Epithelial cell of alveolus of lung (primary cell): ENCODE results near the gene ROCK2. TPM values are rescaled to one million over a fixed set of nuclear protein-coding genes. Genes with fewer than 3 reads are reported as not detected.

Experiments
- total RNA-seq: library from RNA; depleted of rRNA; stranded (reverse); fragments of >200 nt; gene quantifications from 2 replicates; pipeline ENCODE4 v1.2.1, GENCODE V29; 2015

The ROCK2 gene
- total RNA-seq = 16.5 and 20.4 TPM in 2 replicates

DNA sequence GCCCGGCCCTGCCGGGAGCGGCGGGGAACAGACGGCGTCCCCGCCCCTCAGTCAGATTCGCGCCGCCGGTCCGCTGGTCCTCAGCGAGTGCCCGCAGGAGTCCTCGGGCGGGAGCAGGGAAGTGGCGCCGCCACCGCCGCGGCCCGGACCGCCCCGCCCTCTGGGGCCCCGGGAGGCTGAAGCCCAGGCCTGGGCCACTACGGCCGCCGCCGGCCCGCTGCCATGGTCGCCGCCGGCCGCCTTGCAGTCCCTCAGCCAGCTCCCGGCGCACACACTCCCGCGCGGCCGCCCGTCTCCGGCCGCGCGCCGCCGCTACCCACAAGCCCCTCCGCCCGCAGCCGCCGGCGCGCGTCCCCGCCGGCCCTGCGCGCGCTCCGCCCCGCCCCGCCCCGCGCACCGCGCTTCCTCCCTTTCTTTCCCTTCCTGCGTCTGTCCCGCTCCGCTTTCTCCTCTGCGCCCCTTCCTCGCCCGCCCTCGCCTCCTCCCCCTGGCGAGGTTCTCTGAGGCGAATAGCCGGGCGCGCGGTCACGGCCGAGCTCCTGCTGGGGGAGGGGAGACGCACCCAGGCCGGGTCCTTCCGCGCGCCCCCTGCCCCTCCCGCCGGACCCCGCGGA is at the start of gene ROCK2:
Gene ROCK2 (minus strand): TSS at position 295 of the 614 bp plus-strand sequence. CDS start 500 bp downstream, outside the sequence.

DNA sequence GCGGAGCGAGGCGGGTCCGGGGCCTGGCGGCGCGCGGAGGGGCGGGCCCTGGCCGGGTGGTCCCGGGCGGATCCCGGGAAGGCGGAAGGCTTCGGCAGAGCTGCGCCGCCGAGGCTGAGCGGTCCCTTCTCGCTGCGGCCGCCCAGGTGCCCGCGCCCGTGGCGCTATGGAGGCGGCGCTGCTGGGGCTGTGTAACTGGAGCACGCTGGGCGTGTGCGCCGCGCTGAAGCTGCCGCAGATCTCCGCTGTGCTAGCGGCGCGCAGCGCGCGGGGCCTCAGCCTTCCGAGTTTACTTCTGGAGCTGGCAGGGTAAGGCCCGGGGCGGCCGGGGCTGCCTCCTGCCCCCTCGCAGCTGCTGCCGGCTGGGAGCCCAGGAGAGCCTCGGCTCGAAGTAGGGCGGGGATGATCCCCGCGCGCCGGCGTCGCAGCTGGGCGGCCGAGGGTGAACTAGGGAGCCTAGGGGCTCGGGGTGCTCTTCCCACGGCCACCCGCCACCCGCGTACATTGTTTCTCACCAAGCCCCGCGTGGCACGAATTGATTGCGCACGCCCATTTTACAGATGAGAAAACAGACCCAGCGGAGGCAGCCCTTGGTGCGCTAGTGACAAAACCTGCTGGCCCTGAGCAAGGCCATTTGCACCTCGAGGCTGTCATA is 188.9 kb downstream of the ROCK2 start, which contains the start of gene SLC66A3:
Gene SLC66A3 (plus strand): TSS at position 87 of the 655 bp plus-strand sequence. CDS start 80 bp downstream, at position 167.

Other genes with a start within 250 kb of the ROCK2 start
- gene SLC66A3, start 189.2 kb downstream of the ROCK2 start, total RNA-seq = 18.5 and 33.9 TPM in 2 replicates
- gene E2F6, start 121.5 kb upstream of the ROCK2 start, total RNA-seq = 10.6 and 11.2 TPM in 2 replicates
- gene GREB1, start 189.4 kb upstream of the ROCK2 start, total RNA-seq = 0.13 and 1.4 TPM in 2 replicates